ENCODE measurements around the gene SPX.

Gene SPX

DNA sequence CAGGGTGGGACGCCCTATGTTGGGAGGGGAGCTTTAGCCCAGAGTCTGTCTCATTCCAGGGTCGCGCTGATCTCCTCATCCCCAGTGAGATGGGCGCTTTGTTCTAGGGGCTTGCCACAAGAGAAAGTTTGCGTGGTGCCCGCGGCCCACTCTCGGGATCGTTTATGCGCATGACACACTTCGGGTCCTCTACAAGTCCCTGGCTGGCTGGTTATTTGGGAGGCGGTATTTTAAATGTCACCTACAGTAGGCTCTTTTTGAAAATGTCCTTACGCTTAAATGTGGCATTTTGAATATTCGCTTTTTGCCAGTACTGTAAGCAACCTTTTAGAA is 24.0 kb upstream of the SPX start:
- Histone ChIP-seq H2BK5ac (ENCODE audit: low read depth, low read length, poor library complexity, severe bottlenecking) (peak overlapping the region; percentile 87), H2AFZ (ENCODE audit: low read depth, low read length) (peak overlapping the region; percentile 88), H3K4me1 (ENCODE audit: control insufficient read depth, insufficient read depth, low read depth, low read length) (peaks cover 4% of the 10 kb centered on the region), H2AK5ac (ENCODE audit: low read length, severe bottlenecking) (peak overlapping the region; percentile 91), H2BK120ac (ENCODE audit: low read depth, low read length) (peak overlapping the region; percentile 76), H3K9ac (ENCODE audit: low read length) (peak overlapping the region; percentile 99), H3K14ac (ENCODE audit: low read length in 2 of 2) (peak overlapping the region; percentile 67 to 96), H3K4ac (ENCODE audit: low read depth in 1 of 2, low read length in 2 of 2) (peak overlapping the region; percentile 97 to 99), H2BK12ac (ENCODE audit: low read length in 2 of 2) (no peak overlapping the region), H3K23ac (ENCODE audit: low read length in 2 of 2) (peak overlapping the region in 1 of 2 experiments; percentile 93), H3K9me3 (ENCODE audit: control insufficient read depth, low read length) (no peaks in the 10 kb centered on the region), H3K36me3 (ENCODE audit: control insufficient read depth in 1 of 2, insufficient read depth in 2 of 2, low read depth in 1 of 2, low read length in 2 of 2) (peaks cover 2 to 28% of the 10 kb centered on the region in 2 experiments), H3K4me2 (ENCODE audit: low read length, poor library complexity, severe bottlenecking) (peak overlapping the region; percentile 24), H3K27ac (ENCODE audit: low read length, poor library complexity, severe bottlenecking) (peak overlapping the region; percentile 61), H4K8ac (ENCODE audit: low read length) (peak overlapping the region; percentile 93), H3K79me1 (replicated peaks; ENCODE audit: low read length, poor library complexity, severe bottlenecking) (peaks cover 3% of the 10 kb centered on the region), H2BK15ac (ENCODE audit: low read depth, poor library complexity, severe bottlenecking) (no peak overlapping the region), H3K4me3 (ENCODE audit: insufficient read depth in 1 of 2, low read depth in 1 of 2, low read length in 2 of 2) (peak overlapping the region; percentile 91 to 94), H3K27me3 (ENCODE audit: control insufficient read depth in 1 of 2, insufficient read depth in 1 of 2, low read length in 2 of 2) (no peaks in the 10 kb centered on the region), H3K18ac (ENCODE audit: low read depth in 1 of 2, low read length in 2 of 2) (peak overlapping the region; percentile 84 to 97), H4K91ac (ENCODE audit: low read length) (peak overlapping the region; percentile 87)
- DNase-seq = peak; percentile 65
- WGBS = under 1% methylated on average over 12 of the region's 14 CpGs

DNA sequence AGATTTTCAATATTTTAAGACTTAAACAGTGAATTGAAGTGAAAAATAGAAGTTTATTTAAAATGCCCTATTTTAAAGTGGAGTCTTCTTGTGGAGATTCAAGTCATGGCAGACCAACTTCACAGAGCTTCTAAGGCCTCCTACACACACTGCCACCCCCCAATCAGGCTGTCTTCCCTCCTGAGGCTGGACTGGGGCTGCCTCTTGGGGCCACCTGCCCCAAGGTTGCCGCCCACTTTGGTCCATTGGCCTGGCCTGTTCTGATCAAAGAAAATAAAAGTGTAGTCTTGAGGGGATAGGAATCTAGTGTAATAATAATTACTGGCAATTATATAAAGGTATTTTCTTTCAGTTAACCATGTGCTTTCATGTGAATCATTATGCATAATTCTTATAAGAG is 23.2 kb upstream of the SPX start:
- no CpG with 5 or more reads among the region's 1 CpG for WGBS
- no peak overlapping the region for H2BK120ac ChIP-seq (ENCODE audit: low read depth, low read length)

DNA sequence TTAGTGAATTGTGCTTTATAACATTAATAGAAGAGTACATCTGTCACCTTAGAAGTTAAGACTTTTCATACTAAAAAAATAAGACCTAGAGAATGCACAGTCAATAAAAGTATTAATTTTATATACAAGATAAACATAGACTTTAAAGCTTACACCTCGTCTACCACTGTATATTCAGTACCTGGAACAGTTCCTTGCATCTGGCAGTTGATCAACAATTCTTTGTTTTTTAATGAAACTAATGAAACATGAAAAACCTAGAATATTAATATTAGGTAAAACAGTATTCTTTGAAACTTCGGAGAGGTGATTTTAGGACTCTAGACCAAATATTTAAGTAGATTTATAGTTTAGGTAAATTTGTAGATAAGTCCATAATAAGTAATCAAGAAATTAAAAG is 20.2 kb upstream of the SPX start:
- WGBS = no CpG with 5 or more reads among the region's 2 CpGs
- Histone ChIP-seq H3K4me2 (ENCODE audit: low read length, poor library complexity, severe bottlenecking) (no peak overlapping the region), H2AK5ac (ENCODE audit: low read length, severe bottlenecking) (no peak overlapping the region), H3K27ac (ENCODE audit: low read length, poor library complexity, severe bottlenecking) (no peak overlapping the region), H3K14ac (ENCODE audit: low read length in 2 of 2) (no peak overlapping the region), H2BK12ac (ENCODE audit: low read length in 2 of 2) (no peak overlapping the region), H3K23ac (ENCODE audit: low read length in 2 of 2) (no peak overlapping the region), H3K27me3 (ENCODE audit: control insufficient read depth in 1 of 2, insufficient read depth in 1 of 2, low read length in 2 of 2) (no peaks in the 10 kb centered on the region), H2BK120ac (ENCODE audit: low read depth, low read length) (no peak overlapping the region), H4K91ac (ENCODE audit: low read length) (no peak overlapping the region), H3K4me3 (ENCODE audit: insufficient read depth in 1 of 2, low read depth in 1 of 2, low read length in 2 of 2) (peak overlapping the region in 1 of 2 experiments; percentile 33), H2AFZ (ENCODE audit: low read depth, low read length) (no peak overlapping the region), H2BK5ac (ENCODE audit: low read depth, low read length, poor library complexity, severe bottlenecking) (no peak overlapping the region), H3K4ac (ENCODE audit: low read depth in 1 of 2, low read length in 2 of 2) (no peak overlapping the region), H3K36me3 (ENCODE audit: control insufficient read depth in 1 of 2, insufficient read depth in 2 of 2, low read depth in 1 of 2, low read length in 2 of 2) (peaks cover 3 to 41% of the 10 kb centered on the region in 2 experiments), H3K79me1 (replicated peaks; ENCODE audit: low read length, poor library complexity, severe bottlenecking) (peaks cover 6% of the 10 kb centered on the region), H3K9me3 (ENCODE audit: control insufficient read depth, low read length) (no peaks in the 10 kb centered on the region), H3K9ac (ENCODE audit: low read length) (peak overlapping the region; percentile 19), H3K4me1 (ENCODE audit: control insufficient read depth, insufficient read depth, low read depth, low read length) (peaks cover 2% of the 10 kb centered on the region), H4K8ac (ENCODE audit: low read length) (no peak overlapping the region), H3K18ac (ENCODE audit: low read depth in 1 of 2, low read length in 2 of 2) (no peak overlapping the region), H2BK15ac (ENCODE audit: low read depth, poor library complexity, severe bottlenecking) (no peak overlapping the region)
- no peak for DNase-seq

More for the DNA sequence above, 23.2 kb upstream of the SPX start:
- H3K4ac ChIP-seq (ENCODE audit: low read depth in 1 of 2, low read length in 2 of 2) = no peak overlapping the region
- H3K27ac ChIP-seq (ENCODE audit: low read length, poor library complexity, severe bottlenecking) = no peak overlapping the region
- H3K36me3 ChIP-seq (ENCODE audit: control insufficient read depth in 1 of 2, insufficient read depth in 2 of 2, low read depth in 1 of 2, low read length in 2 of 2) = peaks cover 0 to 28% of the 10 kb centered on the region in 2 experiments
- H2BK12ac ChIP-seq (ENCODE audit: low read length in 2 of 2) = no peak overlapping the region
- no peak overlapping the region for H4K91ac ChIP-seq (ENCODE audit: low read length)
- no peak overlapping the region for H3K23ac ChIP-seq (ENCODE audit: low read length in 2 of 2)
- no peaks in the 10 kb centered on the region for H3K9me3 ChIP-seq (ENCODE audit: control insufficient read depth, low read length)
- H2BK5ac ChIP-seq (ENCODE audit: low read depth, low read length, poor library complexity, severe bottlenecking) = no peak overlapping the region
- no peak overlapping the region for H2AFZ ChIP-seq (ENCODE audit: low read depth, low read length)
- H3K9ac ChIP-seq (ENCODE audit: low read length) = peak overlapping the region; percentile 99
- peak overlapping the region; percentile 94 for H3K4me2 ChIP-seq (ENCODE audit: low read length, poor library complexity, severe bottlenecking)
- H3K27me3 ChIP-seq (ENCODE audit: control insufficient read depth in 1 of 2, insufficient read depth in 1 of 2, low read length in 2 of 2) = no peaks in the 10 kb centered on the region
- H3K4me1 ChIP-seq (ENCODE audit: control insufficient read depth, insufficient read depth, low read depth, low read length) = peaks cover 2% of the 10 kb centered on the region
- DNase-seq = no peak
- H3K18ac ChIP-seq (ENCODE audit: low read depth in 1 of 2, low read length in 2 of 2) = no peak overlapping the region
- H3K79me1 ChIP-seq (replicated peaks; ENCODE audit: low read length, poor library complexity, severe bottlenecking) = no peaks in the 10 kb centered on the region
- no peak overlapping the region for H2BK15ac ChIP-seq (ENCODE audit: low read depth, poor library complexity, severe bottlenecking)
- H2AK5ac ChIP-seq (ENCODE audit: low read length, severe bottlenecking) = no peak overlapping the region
- no peak overlapping the region for H3K14ac ChIP-seq (ENCODE audit: low read length in 2 of 2)
- peak overlapping the region; percentile 30 to 91 for H3K4me3 ChIP-seq (ENCODE audit: insufficient read depth in 1 of 2, low read depth in 1 of 2, low read length in 2 of 2)
- no peak overlapping the region for H4K8ac ChIP-seq (ENCODE audit: low read length)

DNA sequence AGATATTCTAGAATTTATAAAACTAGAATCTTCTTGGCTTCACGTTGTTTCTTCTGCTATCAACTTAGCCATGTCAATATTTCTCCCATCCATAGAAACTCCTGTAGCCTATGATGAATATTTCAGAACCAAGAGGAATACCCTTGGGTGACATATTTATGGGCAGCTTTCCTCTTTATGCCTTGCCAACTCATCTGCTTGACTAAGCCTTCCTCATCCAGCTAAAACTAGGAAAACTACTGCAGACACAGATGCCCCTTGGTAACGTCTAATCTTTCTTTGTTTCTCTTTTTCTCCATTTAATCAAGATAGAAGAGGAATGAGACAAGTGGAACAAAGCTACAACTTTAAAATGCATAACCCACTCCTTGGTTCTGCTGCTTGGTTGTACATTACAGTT is 18.2 kb upstream of the SPX start:
- no peak overlapping the region for H3K4me3 ChIP-seq (ENCODE audit: insufficient read depth in 1 of 2, low read depth in 1 of 2, low read length in 2 of 2)
- H3K27ac ChIP-seq (ENCODE audit: low read length, poor library complexity, severe bottlenecking) = no peak overlapping the region
- H3K14ac ChIP-seq (ENCODE audit: low read length in 2 of 2) = no peak overlapping the region
- no peak overlapping the region for H2BK120ac ChIP-seq (ENCODE audit: low read depth, low read length)
- DNase-seq = no peak
- H3K4me2 ChIP-seq (ENCODE audit: low read length, poor library complexity, severe bottlenecking) = no peak overlapping the region
- no peak overlapping the region for H3K4ac ChIP-seq (ENCODE audit: low read depth in 1 of 2, low read length in 2 of 2)
- H3K4me1 ChIP-seq (ENCODE audit: control insufficient read depth, insufficient read depth, low read depth, low read length) = peaks cover 1% of the 10 kb centered on the region
- no peak overlapping the region for H3K9ac ChIP-seq (ENCODE audit: low read length)
- H2BK5ac ChIP-seq (ENCODE audit: low read depth, low read length, poor library complexity, severe bottlenecking) = no peak overlapping the region
- H3K79me1 ChIP-seq (replicated peaks; ENCODE audit: low read length, poor library complexity, severe bottlenecking) = peaks cover 9% of the 10 kb centered on the region
- H2BK15ac ChIP-seq (ENCODE audit: low read depth, poor library complexity, severe bottlenecking) = no peak overlapping the region
- no peak overlapping the region for H3K23ac ChIP-seq (ENCODE audit: low read length in 2 of 2)
- no peak overlapping the region for H2AFZ ChIP-seq (ENCODE audit: low read depth, low read length)
- H3K9me3 ChIP-seq (ENCODE audit: control insufficient read depth, low read length) = no peaks in the 10 kb centered on the region
- H4K91ac ChIP-seq (ENCODE audit: low read length) = no peak overlapping the region
- H3K18ac ChIP-seq (ENCODE audit: low read depth in 1 of 2, low read length in 2 of 2) = no peak overlapping the region
- H2AK5ac ChIP-seq (ENCODE audit: low read length, severe bottlenecking) = no peak overlapping the region
- H3K36me3 ChIP-seq (ENCODE audit: control insufficient read depth in 1 of 2, insufficient read depth in 2 of 2, low read depth in 1 of 2, low read length in 2 of 2) = peaks cover 6 to 59% of the 10 kb centered on the region in 2 experiments
- no peaks in the 10 kb centered on the region for H3K27me3 ChIP-seq (ENCODE audit: control insufficient read depth in 1 of 2, insufficient read depth in 1 of 2, low read length in 2 of 2)
- 100% methylated on average over 2 of the region's 2 CpGs for WGBS
- no peak overlapping the region for H2BK12ac ChIP-seq (ENCODE audit: low read length in 2 of 2)
- no peak overlapping the region for H4K8ac ChIP-seq (ENCODE audit: low read length)

All from mesenchymal stem cell (in vitro differentiated cells and primary cell).